Activated CD4-positive, alpha-beta T cell treated with anti-CD3 and anti-CD28 coated beads, Interleukin-2, amount 50 U/mL, for 1 hour (primary cell): ENCODE data around the gene TMEM175.

Experiments
- DNase-seq: peaks from one replicate; pipeline ENCODE4 v3.0.0-alpha.2; 2020

Gene TMEM175

GRCh38 chr4:948101-948935 lies 16.1 kb downstream of the TMEM175 start:
- no peak for DNase-seq

- no peak for DNase-seq
Observed at GRCh38 chr4:948936-949300, 16.7 kb downstream of the TMEM175 start.

GRCh38 chr4:949656-950055 lies 17.4 kb downstream of the TMEM175 start:
- no peak for DNase-seq

GRCh38 chr4:950136-951020 lies 18.1 kb downstream of the TMEM175 start:
- DNase-seq = no peak

GRCh38 chr4:951186-951585 lies 18.9 kb downstream of the TMEM175 start:
- no peak for DNase-seq

- no peak for DNase-seq
Observed at GRCh38 chr4:951594-952468, 19.6 kb downstream of the TMEM175 start.

GRCh38 chr4:952881-953573 lies 20.8 kb downstream of the TMEM175 start:
- no peak for DNase-seq

- DNase-seq = no peak
Observed at GRCh38 chr4:953574-953915, 21.3 kb downstream of the TMEM175 start.

DNA sequence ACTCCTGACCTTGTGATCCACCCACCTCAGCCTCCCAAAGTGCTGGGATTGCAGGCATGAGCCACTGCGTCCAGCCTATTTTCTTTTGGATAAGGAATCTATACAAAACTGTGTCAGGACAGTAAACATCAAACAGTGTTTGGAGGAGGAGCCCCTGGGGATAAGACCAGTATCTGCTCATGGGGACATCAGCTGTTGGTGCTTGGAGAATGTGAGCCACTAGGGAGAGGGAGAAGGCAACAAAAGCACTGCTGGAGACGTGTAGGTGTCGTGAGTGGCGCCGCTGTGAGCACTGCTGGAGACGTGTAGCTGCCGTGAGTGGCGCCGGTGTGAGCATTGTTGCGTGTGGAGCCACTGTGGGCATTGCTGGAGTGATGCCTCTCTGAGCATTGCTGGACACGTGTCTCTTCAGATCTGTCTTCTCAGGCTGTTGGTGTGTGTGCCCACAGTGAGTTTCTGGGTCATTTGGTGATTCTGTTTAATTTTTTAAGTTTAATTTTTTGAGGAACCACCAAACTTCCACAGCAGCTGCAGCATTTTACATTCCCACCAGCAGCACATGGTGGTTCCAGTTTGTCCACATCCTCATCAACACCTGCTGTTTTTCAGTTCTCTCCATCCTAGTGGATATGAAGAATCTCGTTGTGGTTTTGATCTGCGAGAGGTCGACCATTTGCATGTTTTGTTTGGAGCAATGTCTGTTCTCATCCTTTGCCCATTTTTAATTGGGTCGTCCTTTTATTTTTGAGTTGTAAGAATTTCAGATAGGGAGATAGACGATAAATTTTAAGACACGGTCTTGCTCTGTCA lies 22.2 kb downstream of the TMEM175 start:
- no peak for DNase-seq

GRCh38 chr4:955161-955921 lies 23.1 kb downstream of the TMEM175 start:
- no peak for DNase-seq

GRCh38 chr4:955931-956381 lies 23.7 kb downstream of the TMEM175 start:
- no peak for DNase-seq

DNA sequence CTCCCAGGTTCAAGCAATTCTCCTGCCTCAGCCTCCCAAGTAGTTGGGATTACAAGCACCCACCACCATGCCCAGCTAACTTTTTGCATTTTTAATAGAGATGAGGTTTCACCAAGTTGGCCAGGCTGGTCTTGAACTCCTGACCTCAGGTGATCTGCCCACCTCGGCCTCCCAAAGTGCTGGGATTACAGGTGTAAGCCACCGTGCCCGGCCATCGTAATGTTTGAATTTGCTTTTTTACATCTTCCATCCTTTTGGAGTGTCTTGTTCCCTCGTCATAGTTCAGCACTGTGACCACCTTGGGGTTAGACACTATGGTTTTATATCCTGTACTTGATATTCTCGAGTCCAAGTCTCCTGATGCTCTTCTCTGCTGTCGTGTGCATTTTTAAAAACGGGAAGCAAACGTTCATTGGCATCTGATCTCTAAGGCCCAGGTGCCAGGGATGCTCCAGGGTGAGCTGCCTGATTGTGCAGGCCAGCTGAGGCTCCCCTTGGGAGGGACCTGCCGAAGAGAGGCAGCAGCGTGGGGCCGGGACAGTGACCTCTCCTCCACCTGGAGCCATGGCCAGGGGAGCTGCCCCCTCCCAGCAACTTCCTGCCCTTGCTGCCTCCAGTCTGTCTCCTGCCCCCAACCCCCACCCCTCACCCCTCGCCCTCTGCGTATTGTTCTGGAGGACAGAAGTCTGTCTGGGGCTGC lies 24.4 kb downstream of the TMEM175 start:
- DNase-seq = no peak

- no peak for DNase-seq
Observed at GRCh38 chr4:957231-957580, 24.9 kb downstream of the TMEM175 start.

DNA sequence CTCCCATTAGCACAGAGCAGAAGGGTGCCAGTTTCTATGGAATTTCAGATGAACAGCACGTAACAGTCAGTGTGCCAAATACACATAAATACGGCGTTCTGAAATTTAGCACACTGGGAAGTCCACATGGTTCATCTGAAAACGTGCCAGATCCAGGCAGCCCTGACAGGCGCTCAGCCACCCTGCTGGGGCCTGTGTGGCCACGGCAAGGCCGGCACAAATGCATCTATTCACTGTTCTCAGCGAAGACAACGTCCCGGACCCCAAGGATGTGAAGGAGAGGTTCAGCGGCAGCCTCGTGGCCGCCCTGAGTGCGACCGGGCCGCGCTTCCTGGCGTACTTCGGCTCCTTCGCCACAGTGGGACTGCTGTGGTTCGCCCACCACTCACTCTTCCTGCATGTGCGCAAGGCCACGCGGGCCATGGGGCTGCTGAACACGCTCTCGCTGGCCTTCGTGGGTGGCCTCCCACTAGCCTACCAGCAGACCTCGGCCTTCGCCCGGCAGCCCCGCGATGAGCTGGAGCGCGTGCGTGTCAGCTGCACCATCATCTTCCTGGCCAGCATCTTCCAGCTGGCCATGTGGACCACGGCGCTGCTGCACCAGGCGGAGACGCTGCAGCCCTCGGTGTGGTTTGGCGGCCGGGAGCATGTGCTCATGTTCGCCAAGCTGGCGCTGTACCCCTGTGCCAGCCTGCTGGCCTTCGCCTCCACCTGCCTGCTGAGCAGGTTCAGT lies 25.5 kb downstream of the TMEM175 start:
- DNase-seq = no peak

GRCh38 chr4:958314-958665 lies 26.0 kb downstream of the TMEM175 start:
- no peak for DNase-seq

- DNase-seq = no peak
Observed at GRCh38 chr4:958696-959337, 26.6 kb downstream of the TMEM175 start.

- DNase-seq = no peak
Observed at GRCh38 chr4:959338-960139, 27.3 kb downstream of the TMEM175 start.

DNA sequence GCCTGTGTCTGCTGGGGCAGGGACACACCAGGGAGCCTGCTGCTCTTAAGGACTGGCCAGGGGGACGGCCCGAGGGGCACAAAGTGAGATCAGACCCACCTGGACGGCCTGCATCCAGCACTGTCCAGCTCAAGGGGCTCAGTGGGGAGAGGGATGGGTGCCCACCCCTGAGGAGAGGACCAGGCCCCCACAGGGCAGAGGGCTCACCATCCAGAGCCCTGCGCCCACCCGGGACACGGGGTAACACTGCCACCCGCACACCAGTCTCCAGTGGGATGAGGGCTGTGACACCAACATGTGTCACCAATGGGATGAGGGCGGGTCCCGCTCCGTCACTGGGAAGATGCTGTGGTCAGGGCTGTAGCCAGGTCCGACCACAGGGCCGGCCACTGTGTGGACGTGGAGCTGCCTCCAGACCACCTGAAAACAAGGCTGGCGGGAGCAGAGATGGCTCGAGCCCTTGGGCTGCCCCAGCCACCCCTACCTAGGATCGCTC lies 27.9 kb downstream of the TMEM175 start:
- no peak for DNase-seq
